Breast epithelium (tissue), 3 donors: ENCODE results near the gene TMEM8B.

Experiments
- CTCF ChIP-seq, 3 donors: fragments of 450-650 bp; IDR thresholded peaks; one replicate each; pipeline ENCODE4 v1.5.1; 2016 to 2017; ENCODE audit warnings: antibody characterized with exemption in 3 of 3, mild to moderate bottlenecking in 3 of 3, moderate library complexity in 3 of 3
- POLR2A ChIP-seq: fragments of 450-650 bp; IDR thresholded peaks from one replicate; pipeline ENCODE4 v1.6.1; 2016; ENCODE audit warnings: antibody characterized with exemption, mild to moderate bottlenecking, moderate library complexity
- POLR2AphosphoS5 ChIP-seq, 3 donors: sonication (generic); formaldehyde crosslinking; IDR thresholded peaks; one replicate each; pipeline ENCODE4 v1.6.1; 2017; ENCODE audit warnings: antibody characterized with exemption in 3 of 3

- TF ChIP-seq CTCF (IDR thresholded peaks at IDR 0.05) (no peak), POLR2A (no peak), POLR2AphosphoS5 (IDR thresholded peaks at IDR 0.05) (no peak)
Measured at GRCh38 chr9:35792826-35793225, 36.2 kb upstream of the TMEM8B start.
